BJ (cell line): ENCODE measurements around the gene STX4. TPM values are rescaled to one million over a fixed set of nuclear protein-coding genes. Genes with fewer than 3 reads are reported as not detected.

ENCODE experiments used
- CTCF ChIA-PET: fragments of 350-600 bp; formaldehyde crosslinking; extraction: SDS; loops from one replicate; lab custom pipeline; 2021; ENCODE audit warnings: antibody characterized with exemption, inconsistent platforms; lab: Yijun Ruan, JAX
- POLR2A ChIA-PET: fragments of 300-600 bp; sonication (Branson Sonifier 250); formaldehyde crosslinking; extraction: SDS; loops from one replicate; lab custom pipeline; 2021; ENCODE audit warnings: antibody characterized with exemption; lab: Charles Lee
- DNase-seq: peaks from one replicate; pipeline ENCODE4 v3.0.0-alpha.2; 2011; ENCODE audit warnings: low read depth
- H3K27me3 ChIP-seq: 2 replicates; pipeline ENCODE4 v1.6.0; 2011; ENCODE audit warnings: low read length; ENCODE audit not compliant: control insufficient read depth, insufficient read depth
- H3K36me3 ChIP-seq: 2 replicates; pipeline ENCODE4 v1.5.1; 2011; ENCODE audit warnings: low read length; ENCODE audit not compliant: control insufficient read depth, insufficient read depth
- H3K4me3 ChIP-seq: 2 replicates; pipeline ENCODE4 v1.5.1; 2011; ENCODE audit warnings: low read depth, mild to moderate bottlenecking, control low read depth, low read length
- CTCF ChIP-seq: IDR thresholded peaks from 2 replicates; pipeline ENCODE4 v1.5.1; 2011; ENCODE audit warnings: low read depth, mild to moderate bottlenecking, control low read depth, inconsistent platforms, low read length, moderate library complexity; ENCODE audit not compliant: insufficient read depth
- polyA plus RNA-seq: library from polyadenylated mRNA; depleted of rRNA; stranded (reverse); fragments of >200 nt; gene quantifications from 2 replicates; pipeline ENCODE4 v1.2.3, GENCODE V29; 2011

STX4 gene
- polyA plus RNA-seq, 1 experiment, result 53.6 TPM

GRCh38 chr16:30992276-30992780 is 41.0 kb upstream of the STX4 start:
- POLR2A ChIA-PET, result interaction anchor here (0.5 kb wide), 1 partner anchor 25 kb away, joined by 3 read pairs; no protein-coding TSS in a partner anchor
- CTCF ChIA-PET, result interaction anchor here (0.6 kb wide), 1 partner anchor 81 kb away, joined by 3 read pairs; no protein-coding TSS in a partner anchor
- no peaks in the 10 kb centered on the region for H3K27me3 ChIP-seq
- DNase-seq, result no peak
- H3K4me3 ChIP-seq, result no peak overlapping the region
- H3K36me3 ChIP-seq, result peaks cover 2% of the 10 kb centered on the region
- TF ChIP-seq CTCF, result no peak

- Histone ChIP-seq H3K27me3 (no peaks in the 10 kb centered on the region), H3K4me3 (no peak overlapping the region), H3K36me3 (no peaks in the 10 kb centered on the region; the same call in 1 of the 2 replicates)
- DNase-seq, result no peak
- no peak for TF ChIP-seq CTCF
- ChIA-PET POLR2A (interaction anchor here (0.5 kb wide), 1 partner anchor 24 kb away, joined by 3 read pairs; no protein-coding TSS in a partner anchor), CTCF (interaction anchor here (0.8 to 1.9 kb wide), 2 partner anchors 8 to 39 kb away, joined by 3 to 6 read pairs; partner anchors contain the start of gene HSD3B7)
Observed at GRCh38 chr16:30992931-30993816, 40.2 kb upstream of the STX4 start.

GRCh38 chr16:30995927-30996323 is 37.4 kb upstream of the STX4 start:
- H3K4me3 ChIP-seq, result no peak overlapping the region
- no peak for TF ChIP-seq CTCF
- POLR2A ChIA-PET, result no interaction called here

GRCh38 chr16:30996324-30996984 is 36.9 kb upstream of the STX4 start:
- no peak for TF ChIP-seq CTCF
- POLR2A ChIA-PET, result no interaction called here
- Histone ChIP-seq H3K4me3 (peak overlapping the region; percentile 47), H3K36me3 (no peaks in the 10 kb centered on the region; the same call in 1 of the 2 replicates), H3K27me3 (no peaks in the 10 kb centered on the region)
- CTCF ChIA-PET, result interaction anchor here (0.8 to 1.8 kb wide), 3 partner anchors 11 to 447 kb away, joined by 5 to 9 read pairs (median 6); partner anchors contain the start of genes HSD3B7 and ZNF843
- no peak for DNase-seq

More at GRCh38 chr16:30995927-30996323, 37.4 kb upstream of the STX4 start:
- CTCF ChIA-PET, result interaction anchor here (1.5 to 1.8 kb wide), 2 partner anchors 10 to 146 kb away, joined by 6 to 9 read pairs; partner anchors contain the start of gene HSD3B7
- no peak for DNase-seq
- Histone ChIP-seq H3K27me3 (no peaks in the 10 kb centered on the region), H3K36me3 (no peaks in the 10 kb centered on the region; the same call in 1 of the 2 replicates)
